KMS-11 (cell line): Measurements from ENCODE around the gene PRMT9.

Experiments used
- H2AFZ ChIP-seq: fragments of 200-600 bp; sonication (generic); 2 replicates; pipeline ENCODE4 v1.6.1; 2016; ENCODE audit warnings: antibody characterized with exemption, mixed run types, low read depth
- H3K27ac ChIP-seq: fragments of 200-600 bp; sonication (generic); 2 replicates; pipeline ENCODE4 v1.6.1; 2016; ENCODE audit warnings: mild to moderate bottlenecking, mixed run types
- H3K27me3 ChIP-seq: fragments of 200-600 bp; sonication (generic); 2 replicates; pipeline ENCODE4 v1.6.1; 2017; ENCODE audit warnings: mild to moderate bottlenecking, low read depth, mixed run types, moderate library complexity; ENCODE audit not compliant: insufficient read depth
- H3K36me3 ChIP-seq: fragments of 200-600 bp; sonication (generic); 2 replicates; pipeline ENCODE4 v1.6.1; 2017; ENCODE audit warnings: mild to moderate bottlenecking, mixed run types; ENCODE audit not compliant: insufficient read depth
- H3K4me1 ChIP-seq: fragments of 200-600 bp; sonication (generic); 2 replicates; pipeline ENCODE4 v1.6.1; 2016; ENCODE audit warnings: mild to moderate bottlenecking, low read depth, mixed run types; ENCODE audit not compliant: poor library complexity, severe bottlenecking
- H3K4me2 ChIP-seq: fragments of 200-600 bp; sonication (generic); 2 replicates; pipeline ENCODE4 v1.7.0; 2016; ENCODE audit warnings: mild to moderate bottlenecking, mixed run types
- H3K4me3 ChIP-seq: fragments of 200-600 bp; sonication (generic); IDR thresholded peaks from 2 replicates; pipeline ENCODE4 v1.6.1; 2017; ENCODE audit warnings: low read depth, low read length, mixed read lengths; ENCODE audit not compliant: insufficient read depth
- H3K79me2 ChIP-seq: fragments of 200-600 bp; sonication (generic); 2 replicates; pipeline ENCODE4 v1.6.1; 2016; ENCODE audit warnings: low read depth, mixed run types; ENCODE audit not compliant: insufficient read depth
- H3K9ac ChIP-seq: fragments of 200-600 bp; sonication (generic); 2 replicates; pipeline ENCODE4 v1.6.1; 2016; ENCODE audit warnings: mild to moderate bottlenecking, mixed run types
- H4K20me1 ChIP-seq: fragments of 200-600 bp; sonication (generic); 2 replicates; pipeline ENCODE4 v1.6.1; 2016; ENCODE audit warnings: mild to moderate bottlenecking, mixed run types; ENCODE audit not compliant: insufficient read depth
- TF ChIP-seq, protein P1 (sequence below): fragments of 200-600 bp; sonication (generic); conservative IDR thresholded peaks from 2 replicates; pipeline ENCODE4 v1.6.1; 2017; ENCODE audit warnings: low read depth, mild to moderate bottlenecking, antibody characterized with exemption, low read length, moderate library complexity, mixed read lengths

The PRMT9 gene

DNA sequence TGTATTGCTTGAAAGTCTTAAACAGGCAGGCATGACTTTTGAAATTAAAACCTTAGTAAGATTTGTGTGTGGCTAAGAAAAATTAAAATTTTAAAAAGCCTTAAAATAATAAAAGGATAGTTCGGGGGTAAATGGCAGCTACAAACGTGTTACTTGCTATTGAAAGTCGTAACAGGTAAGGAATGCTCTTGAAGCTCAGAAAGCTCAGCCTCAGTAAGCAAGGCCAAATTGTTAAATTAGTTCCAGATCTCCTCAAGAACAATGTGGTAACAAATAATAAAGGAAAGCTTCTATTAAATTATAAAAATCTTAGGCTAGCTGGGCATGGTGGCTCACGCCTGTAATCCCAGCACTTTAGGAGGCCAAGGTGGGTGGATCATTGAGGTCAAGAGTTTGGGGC lies 25.5 kb downstream of the PRMT9 start:
- Histone ChIP-seq H4K20me1 (no peaks in the 10 kb centered on the region), H3K27me3 (no peaks in the 10 kb centered on the region), H3K9ac (no peak overlapping the region), H3K4me2 (no peak overlapping the region), H3K4me1 (no peaks in the 10 kb centered on the region), H3K36me3 (no peaks in the 10 kb centered on the region), H3K4me3 (no peak overlapping the region), H2AFZ (no peak overlapping the region), H3K79me2 (no peaks in the 10 kb centered on the region), H3K27ac (no peak overlapping the region)
- TF ChIP-seq, protein P1, sequence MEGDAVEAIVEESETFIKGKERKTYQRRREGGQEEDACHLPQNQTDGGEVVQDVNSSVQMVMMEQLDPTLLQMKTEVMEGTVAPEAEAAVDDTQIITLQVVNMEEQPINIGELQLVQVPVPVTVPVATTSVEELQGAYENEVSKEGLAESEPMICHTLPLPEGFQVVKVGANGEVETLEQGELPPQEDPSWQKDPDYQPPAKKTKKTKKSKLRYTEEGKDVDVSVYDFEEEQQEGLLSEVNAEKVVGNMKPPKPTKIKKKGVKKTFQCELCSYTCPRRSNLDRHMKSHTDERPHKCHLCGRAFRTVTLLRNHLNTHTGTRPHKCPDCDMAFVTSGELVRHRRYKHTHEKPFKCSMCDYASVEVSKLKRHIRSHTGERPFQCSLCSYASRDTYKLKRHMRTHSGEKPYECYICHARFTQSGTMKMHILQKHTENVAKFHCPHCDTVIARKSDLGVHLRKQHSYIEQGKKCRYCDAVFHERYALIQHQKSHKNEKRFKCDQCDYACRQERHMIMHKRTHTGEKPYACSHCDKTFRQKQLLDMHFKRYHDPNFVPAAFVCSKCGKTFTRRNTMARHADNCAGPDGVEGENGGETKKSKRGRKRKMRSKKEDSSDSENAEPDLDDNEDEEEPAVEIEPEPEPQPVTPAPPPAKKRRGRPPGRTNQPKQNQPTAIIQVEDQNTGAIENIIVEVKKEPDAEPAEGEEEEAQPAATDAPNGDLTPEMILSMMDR = no peak

DNA sequence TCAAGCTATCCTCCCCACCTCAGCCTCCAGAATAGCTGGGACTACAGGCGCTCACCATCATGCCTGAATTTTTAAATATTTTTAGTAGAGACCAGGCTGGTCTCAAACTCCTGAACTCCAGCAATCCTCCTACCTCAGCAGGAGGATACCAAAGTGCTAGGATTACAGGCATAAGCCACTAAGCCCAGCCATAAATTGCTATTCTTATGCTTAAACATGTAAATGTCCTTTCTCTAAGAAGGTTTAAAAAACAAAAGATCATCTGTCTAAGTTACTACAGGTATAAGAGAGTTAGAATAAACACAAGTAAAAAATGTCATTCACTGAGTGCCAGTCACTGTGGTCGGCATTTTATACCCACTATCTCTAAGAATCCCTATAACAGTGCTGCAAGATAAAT lies 28.3 kb downstream of the PRMT9 start:
- no peak overlapping the region for H3K4me2 ChIP-seq
- H2AFZ ChIP-seq = no peak overlapping the region
- no peaks in the 10 kb centered on the region for H3K4me1 ChIP-seq
- H3K79me2 ChIP-seq = no peaks in the 10 kb centered on the region
- no peak overlapping the region for H3K27ac ChIP-seq
- no peaks in the 10 kb centered on the region for H3K27me3 ChIP-seq
- H3K9ac ChIP-seq = no peak overlapping the region
- H3K4me3 ChIP-seq = no peak overlapping the region
- TF ChIP-seq, protein P1 = no peak
- H4K20me1 ChIP-seq = no peaks in the 10 kb centered on the region
- no peaks in the 10 kb centered on the region for H3K36me3 ChIP-seq

DNA sequence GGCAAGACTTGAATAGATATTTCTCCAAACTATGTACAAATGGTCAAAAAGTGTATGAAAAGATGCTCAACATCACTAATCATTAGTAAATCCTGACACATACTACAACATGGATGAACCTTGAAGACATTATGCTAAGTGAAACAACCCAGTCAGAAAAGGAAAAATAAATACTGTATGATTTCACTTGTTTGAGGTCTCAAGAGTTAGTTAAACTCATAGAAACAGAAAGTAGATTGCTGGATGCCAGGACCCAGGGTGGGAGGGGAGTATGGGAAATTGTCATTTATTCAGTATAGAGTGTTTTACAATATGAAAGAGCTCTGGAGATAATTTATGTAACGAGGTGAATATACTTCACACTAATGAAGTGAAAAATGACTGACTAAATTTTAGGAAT lies 32.4 kb downstream of the PRMT9 start:
- TF ChIP-seq, protein P1 = no peak
- Histone ChIP-seq H3K27ac (no peak overlapping the region), H3K9ac (no peak overlapping the region), H3K4me3 (no peak overlapping the region), H3K79me2 (no peaks in the 10 kb centered on the region), H2AFZ (no peak overlapping the region), H3K4me1 (no peaks in the 10 kb centered on the region), H3K36me3 (no peaks in the 10 kb centered on the region), H3K27me3 (no peaks in the 10 kb centered on the region), H3K4me2 (no peak overlapping the region), H4K20me1 (no peaks in the 10 kb centered on the region)

DNA sequence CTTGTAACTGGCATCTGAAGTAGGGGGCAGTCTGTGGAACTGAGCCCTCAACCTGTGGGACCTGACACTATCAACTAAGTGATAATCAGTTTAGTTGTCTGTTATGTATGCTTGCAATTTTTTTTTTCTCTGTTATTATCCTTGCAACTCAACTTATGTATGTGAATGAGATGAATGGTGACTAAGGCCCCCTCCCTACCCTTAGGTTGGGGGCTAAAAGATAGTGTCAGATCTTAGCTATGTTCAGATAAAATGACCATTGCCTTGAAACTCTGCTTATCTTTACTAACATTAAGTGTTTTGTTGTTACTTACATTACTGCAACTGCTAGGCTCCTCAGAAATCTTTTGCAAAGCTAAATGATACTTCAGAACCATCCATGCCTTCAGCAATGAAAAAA lies 35.3 kb downstream of the PRMT9 start:
- H4K20me1 ChIP-seq = no peaks in the 10 kb centered on the region
- H3K27me3 ChIP-seq = no peaks in the 10 kb centered on the region
- no peak overlapping the region for H3K9ac ChIP-seq
- TF ChIP-seq, protein P1 = no peak
- H2AFZ ChIP-seq = no peak overlapping the region
- no peaks in the 10 kb centered on the region; the same call in 1 of the 2 replicates for H3K36me3 ChIP-seq
- no peak overlapping the region for H3K27ac ChIP-seq
- H3K79me2 ChIP-seq = no peaks in the 10 kb centered on the region
- H3K4me2 ChIP-seq = no peak overlapping the region
- H3K4me1 ChIP-seq = no peaks in the 10 kb centered on the region
- no peak overlapping the region for H3K4me3 ChIP-seq

DNA sequence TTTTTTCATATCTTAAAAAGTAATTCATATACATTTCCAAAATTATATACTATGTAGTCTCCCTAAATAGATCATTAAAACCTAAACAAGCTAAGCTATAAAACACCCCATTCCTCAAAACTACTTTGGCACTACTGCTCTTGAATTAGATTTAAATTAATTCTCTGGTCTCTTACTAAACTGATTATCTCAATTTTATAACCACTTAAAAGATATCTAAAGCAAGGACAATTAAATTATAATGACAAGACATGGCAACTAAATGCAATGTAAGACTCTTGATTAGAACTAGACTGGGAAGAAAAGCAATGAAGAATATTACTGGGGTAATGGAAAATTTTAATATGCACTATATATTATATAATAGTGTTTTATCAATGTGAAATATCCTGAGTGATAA lies 38.9 kb downstream of the PRMT9 start:
- Histone ChIP-seq H3K4me2 (no peak overlapping the region), H3K36me3 (no peaks in the 10 kb centered on the region; the same call in 1 of the 2 replicates), H3K79me2 (no peaks in the 10 kb centered on the region), H3K4me1 (no peaks in the 10 kb centered on the region), H3K4me3 (no peak overlapping the region), H4K20me1 (no peaks in the 10 kb centered on the region), H3K27me3 (no peaks in the 10 kb centered on the region), H3K27ac (no peak overlapping the region), H2AFZ (no peak overlapping the region), H3K9ac (no peak overlapping the region)
- TF ChIP-seq, protein P1 = no peak
